Cardiac fibroblast (primary cell): Measurements from ENCODE around the gene NRGN.

ENCODE experiments used
- DNase-seq, 2 donors: peaks; one replicate each; pipeline versions ENCODE4 v3.0.0 to v3.0.0-alpha.2; 2010; ENCODE audit warnings: low read depth in 2 of 2
- H3K4me3 ChIP-seq, 2 donors: replicated peaks in 1 of 2; 1 replicate in 1 of 2; 2 replicates in 1 of 2; pipeline ENCODE4 v1.5.1; 2011; ENCODE audit warnings: low read depth in 2 of 2, low read length in 2 of 2, mild to moderate bottlenecking in 2 of 2, moderate library complexity in 1 of 2
- TF ChIP-seq, protein P1 (sequence below): IDR thresholded peaks from one replicate; pipeline ENCODE4 v1.5.1; 2011; ENCODE audit warnings: low read depth, mild to moderate bottlenecking, low read length, inconsistent platforms

The NRGN gene

DNA sequence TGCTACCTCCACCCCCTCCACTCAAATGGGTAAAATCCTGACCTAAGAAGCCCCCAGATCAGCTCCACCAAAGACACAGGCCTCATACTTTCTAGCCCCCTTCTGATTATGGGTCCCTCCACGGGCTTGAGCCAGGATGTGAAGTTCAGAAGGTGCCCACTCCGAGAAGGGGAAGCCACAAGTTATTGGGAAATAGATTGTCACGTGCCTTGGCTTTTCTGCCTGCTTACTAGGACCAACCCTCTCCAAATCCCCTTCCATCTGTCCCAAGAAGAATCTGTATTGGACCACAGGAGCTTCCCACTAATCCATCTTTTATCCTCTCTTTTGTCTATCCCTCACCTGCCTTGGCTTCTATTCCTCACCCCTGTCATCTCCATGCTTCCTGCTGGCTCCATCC lies 3.0 kb upstream of the NRGN start:
- TF ChIP-seq, protein P1, sequence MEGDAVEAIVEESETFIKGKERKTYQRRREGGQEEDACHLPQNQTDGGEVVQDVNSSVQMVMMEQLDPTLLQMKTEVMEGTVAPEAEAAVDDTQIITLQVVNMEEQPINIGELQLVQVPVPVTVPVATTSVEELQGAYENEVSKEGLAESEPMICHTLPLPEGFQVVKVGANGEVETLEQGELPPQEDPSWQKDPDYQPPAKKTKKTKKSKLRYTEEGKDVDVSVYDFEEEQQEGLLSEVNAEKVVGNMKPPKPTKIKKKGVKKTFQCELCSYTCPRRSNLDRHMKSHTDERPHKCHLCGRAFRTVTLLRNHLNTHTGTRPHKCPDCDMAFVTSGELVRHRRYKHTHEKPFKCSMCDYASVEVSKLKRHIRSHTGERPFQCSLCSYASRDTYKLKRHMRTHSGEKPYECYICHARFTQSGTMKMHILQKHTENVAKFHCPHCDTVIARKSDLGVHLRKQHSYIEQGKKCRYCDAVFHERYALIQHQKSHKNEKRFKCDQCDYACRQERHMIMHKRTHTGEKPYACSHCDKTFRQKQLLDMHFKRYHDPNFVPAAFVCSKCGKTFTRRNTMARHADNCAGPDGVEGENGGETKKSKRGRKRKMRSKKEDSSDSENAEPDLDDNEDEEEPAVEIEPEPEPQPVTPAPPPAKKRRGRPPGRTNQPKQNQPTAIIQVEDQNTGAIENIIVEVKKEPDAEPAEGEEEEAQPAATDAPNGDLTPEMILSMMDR: no peak
- no peak overlapping the region for H3K4me3 ChIP-seq
- DNase-seq: no peak

DNA sequence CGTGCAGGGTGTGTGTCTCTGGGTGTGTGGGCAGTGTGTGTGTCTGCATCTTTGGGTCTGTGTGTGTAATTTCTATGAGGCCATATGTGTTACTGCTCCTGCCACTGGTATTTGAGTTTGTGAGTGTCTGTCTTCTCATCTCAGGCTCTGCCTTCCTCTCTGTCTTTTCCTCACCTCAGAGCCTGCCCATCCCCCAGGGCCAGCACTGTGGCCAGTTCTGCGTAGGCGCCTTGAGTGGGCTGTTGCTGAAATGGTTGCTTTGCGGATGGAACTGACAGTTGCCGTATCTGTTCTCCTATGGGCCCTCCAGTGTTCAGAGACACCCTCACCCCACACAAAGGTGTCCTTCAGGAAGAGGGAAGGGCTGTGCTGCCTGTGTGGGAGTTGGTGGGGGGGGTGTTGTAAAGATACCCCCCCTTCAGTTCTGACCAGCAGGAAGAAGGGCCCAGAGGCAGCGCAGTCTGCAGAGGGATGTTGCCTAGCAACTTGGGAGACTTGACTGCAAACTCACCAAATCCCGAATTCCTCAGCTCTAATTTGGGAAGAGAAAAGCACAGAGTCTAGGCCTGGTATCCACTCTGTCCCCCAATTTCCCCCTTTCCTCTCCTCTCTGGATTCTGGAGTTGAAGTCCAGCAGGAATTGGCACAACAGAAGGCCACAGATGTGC lies 2.0 kb upstream of the NRGN start:
- H3K4me3 ChIP-seq: no peak overlapping the region
- TF ChIP-seq, protein P1: no peak
- DNase-seq: no peak

DNA sequence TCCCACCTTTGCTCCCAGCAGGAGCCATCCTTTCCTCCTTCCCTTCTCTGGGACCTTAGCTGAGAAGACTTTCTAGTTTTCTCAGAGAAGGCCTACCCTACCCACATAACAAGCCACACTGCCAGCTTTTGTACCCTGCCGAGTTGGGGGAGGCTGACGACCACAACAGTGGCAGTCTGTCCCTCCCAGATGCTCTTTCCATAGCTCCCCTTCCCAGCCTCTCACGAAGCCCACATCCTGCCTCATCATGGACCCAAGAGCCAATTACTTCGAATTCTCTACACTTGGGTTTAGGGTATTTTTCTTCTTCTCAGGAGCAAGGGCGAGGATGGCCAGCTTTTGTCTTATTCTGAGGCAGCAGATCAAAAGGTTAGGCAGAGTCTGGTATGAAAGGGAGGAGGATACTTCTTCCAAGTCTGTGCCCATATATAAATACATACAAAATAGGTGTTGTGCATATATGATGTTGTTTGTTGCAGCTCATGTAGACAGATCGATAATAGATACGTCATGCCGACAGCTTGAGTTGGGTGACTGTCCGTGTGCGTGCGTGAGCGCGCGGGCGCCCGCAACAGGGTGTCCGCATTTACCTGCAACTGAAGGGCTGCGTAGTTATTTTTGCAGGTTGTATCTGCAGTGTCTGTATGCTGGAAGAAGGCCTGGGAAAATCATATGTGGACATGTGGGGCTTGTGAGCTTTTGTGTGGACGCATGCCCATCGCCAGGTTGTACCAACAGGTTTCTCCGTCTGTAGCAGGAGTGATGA lies 846 bp upstream of the NRGN start:
- H3K4me3 ChIP-seq: peak overlapping the region; percentile 58 to 62
- TF ChIP-seq, protein P1: no peak
- DNase-seq: no peak

DNA sequence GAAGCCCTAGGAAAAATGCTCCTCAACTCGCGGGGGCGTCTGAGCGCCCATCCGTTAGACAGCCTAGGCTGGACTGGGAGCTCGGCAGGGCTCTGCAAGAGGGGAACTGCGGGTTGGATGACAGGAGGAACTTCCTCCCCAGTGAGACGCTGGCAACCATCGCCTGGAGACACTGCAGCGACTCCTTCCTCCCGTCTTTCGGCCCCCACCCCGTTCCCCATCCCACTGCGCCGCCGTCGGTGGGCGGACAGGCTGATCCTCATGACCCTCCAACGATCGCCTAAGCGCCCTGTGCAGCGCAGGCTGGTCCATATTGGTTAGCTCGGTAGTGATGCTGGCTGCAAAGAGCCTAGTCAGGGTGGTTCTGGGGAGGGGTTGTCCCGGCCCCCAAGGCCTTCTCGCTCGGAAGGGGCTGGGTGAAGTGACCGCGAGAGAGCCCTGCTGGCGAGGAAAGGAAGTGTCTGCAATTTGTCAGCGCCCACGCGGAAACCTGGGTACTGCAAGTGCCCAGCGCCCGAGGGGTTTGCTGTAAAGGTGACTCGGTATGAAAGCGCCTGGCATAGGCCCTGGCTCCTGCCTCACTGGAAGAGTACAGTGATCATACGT lies 638 bp downstream of the NRGN start:
- TF ChIP-seq, protein P1: peak; percentile 61
- peak overlapping the region; percentile 58 to 62 for H3K4me3 ChIP-seq
- DNase-seq: peak; percentile 31 to 40

DNA sequence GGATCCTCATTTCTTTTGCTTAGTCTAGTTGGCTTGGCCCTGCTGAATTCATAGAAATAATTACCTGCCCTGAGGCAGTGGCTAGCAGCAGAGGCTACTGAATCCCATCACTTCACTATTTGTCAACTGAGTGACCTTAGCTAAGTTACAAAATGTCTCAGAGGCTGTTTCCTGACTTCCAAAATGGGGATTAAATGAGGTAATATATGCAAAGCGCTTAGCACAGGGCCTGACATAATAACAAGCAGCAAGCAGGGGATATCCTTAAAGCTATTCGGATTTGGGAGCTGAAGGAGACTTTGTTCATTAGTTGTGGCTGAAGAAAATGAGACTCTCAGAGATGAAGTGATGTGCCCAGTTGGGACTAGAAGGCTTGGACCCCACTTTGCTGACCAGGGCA lies 2.8 kb downstream of the NRGN start:
- no peak overlapping the region for H3K4me3 ChIP-seq
- DNase-seq: no peak
- TF ChIP-seq, protein P1: no peak

DNA sequence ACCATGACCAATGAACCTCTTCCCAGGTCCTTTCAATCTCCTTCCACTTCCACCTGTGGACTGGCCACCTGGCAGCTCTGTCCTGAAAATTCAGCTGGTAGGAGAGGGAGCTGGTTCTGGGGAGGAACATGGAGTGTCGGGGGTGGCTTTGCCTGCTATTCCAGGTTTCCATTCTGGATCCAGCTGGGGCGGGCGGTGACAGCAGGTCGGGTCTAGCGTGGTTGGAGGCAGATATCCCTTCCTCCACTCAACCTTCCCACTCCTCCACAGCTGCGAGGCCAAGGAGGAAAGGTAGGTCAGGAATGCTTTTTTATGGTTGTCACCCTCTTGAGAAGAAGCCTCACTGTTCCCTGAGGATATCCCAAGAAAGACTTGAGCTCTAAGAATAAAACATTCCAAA lies 3.3 kb downstream of the NRGN start:
- TF ChIP-seq, protein P1: no peak

More for the DNA sequence above, 3.3 kb downstream of the NRGN start:
- H3K4me3 ChIP-seq: no peak overlapping the region
- DNase-seq: no peak
